GM18507 (cell line): ENCODE data around the gene PLXNA1.

ENCODE experiments used
- DNase-seq: peaks from one replicate; pipeline ENCODE4 v3.0.0; 2011; ENCODE audit warnings: low read depth; ENCODE audit not compliant: insufficient read length; ENCODE audit errors: extremely low spot score
- FAIRE-seq: peaks from 2 replicates; lab custom pipeline; 2011; peaks lifted over from hg19 to GRCh38; lab: Jason Lieb, UNC

Gene PLXNA1

DNA sequence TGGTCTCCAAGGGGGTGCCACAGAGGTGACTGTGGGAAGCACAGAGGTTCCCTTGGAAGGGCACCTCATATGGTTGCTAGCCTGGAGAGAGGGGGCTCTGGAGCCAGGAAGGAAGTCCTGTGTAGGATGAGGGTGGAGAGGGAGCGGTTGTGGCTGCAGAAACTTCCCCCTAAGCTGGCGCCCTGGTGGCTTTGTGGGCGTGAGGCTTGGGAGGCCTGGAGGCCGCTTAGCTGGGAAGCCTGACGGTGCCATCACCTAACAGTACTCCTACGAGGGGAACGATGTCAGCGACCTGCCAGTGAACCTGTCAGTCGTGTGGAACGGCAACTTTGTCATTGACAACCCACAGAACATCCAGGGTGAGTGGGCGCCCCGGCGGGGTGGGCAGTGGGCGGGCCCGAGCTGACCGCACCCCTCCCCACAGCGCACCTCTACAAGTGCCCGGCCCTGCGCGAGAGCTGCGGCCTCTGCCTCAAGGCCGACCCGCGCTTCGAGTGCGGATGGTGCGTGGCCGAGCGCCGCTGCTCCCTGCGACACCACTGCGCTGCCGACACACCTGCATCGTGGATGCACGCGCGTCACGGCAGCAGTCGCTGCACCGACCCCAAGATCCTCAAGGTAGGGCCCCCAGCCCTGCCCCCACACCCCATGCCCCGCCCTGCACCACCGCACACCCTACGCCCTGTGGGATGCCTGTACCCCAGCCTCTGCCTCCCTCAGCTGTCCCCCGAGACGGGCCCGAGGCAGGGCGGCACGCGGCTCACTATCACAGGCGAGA lies 31.0 kb downstream of the PLXNA1 start:
- no peak for FAIRE-seq
- no peak for DNase-seq

DNA sequence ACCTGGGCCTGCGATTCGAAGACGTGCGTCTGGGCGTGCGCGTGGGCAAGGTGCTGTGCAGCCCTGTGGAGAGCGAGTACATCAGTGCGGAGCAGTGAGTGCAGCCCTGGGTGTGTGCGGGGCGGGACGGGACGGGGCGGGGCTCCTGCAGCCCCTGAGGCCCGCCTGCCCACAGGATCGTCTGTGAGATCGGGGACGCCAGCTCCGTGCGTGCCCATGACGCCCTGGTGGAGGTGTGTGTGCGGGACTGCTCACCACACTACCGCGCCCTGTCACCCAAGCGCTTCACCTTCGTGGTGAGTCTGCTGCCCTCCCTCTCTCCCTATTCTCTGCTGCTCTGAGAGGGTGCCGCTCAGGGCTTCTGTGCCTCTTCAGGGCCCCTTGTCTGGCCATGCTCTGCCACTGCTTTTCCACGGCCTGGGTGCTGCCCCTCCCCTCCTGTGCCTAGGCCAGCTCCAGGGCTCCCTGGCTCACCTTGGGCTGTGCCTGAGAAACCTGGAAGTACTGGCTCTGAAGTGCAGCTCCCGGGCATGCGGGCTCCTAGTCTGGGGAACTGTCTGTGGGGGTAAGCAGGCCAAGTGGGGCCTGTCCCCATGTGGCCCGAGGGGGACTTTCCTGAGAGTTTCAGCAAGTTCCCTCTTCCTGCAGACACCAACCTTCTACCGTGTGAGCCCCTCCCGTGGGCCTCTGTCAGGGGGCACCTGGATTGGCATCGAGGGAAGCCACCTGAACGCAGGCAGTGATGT lies 31.8 kb downstream of the PLXNA1 start:
- no peak for FAIRE-seq

DNA sequence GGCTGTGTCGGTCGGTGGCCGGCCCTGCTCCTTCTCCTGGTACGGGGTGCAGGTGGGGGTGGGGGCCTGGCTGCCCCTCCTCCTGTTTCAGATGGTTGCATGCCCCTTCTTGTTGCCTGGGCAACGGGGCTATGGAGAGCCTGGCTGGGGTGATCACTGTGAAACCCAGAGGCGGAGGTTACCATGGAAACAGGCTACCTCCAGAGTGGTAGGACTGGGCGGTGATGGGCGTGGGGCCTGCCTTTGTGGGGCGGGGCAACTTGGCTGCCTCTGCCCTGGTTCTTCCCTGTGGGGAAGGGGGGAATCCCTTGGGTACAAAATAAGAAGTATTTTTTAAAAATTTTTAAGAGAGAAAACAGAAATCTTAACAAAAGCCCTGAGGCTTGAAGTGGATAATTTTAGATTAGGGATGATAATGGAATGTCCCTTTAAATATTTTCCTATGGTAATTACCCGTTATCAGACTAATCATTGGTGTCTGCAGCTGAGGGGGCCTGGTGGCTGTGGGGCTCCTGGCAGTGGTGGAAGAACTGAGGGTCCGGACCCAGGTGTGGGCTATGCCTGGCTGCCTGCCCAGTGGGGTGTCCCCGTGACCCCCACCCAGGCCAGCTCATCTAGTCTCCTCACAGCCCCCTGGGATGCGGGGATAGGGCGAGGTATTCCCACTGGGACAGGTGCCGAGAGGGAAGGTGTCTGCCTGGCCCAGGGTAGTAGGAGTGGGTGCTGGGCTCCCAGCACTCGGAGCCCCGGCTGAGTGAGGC lies 32.5 kb downstream of the PLXNA1 start:
- DNase-seq, result peak; percentile 54
- FAIRE-seq, result peak; percentile 69

More for the DNA sequence above, 31.8 kb downstream of the PLXNA1 start:
- DNase-seq, result no peak

DNA sequence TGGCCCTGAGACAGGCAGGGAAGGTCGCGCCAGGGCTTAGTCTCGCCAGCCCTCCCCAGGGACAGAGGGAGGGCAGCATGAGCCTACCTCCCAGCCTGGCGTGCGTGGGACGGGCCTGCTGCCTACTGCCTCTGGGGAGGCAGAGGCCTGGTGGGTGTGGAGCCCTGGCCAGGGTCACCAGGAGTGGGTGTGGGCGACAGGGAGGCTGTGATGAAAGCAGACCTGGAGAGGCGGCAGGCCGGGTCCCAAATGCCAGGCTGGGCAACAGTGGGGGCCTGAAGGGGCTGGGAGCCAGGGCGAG lies 33.1 kb downstream of the PLXNA1 start:
- DNase-seq (no peak), FAIRE-seq (no peak)

DNA sequence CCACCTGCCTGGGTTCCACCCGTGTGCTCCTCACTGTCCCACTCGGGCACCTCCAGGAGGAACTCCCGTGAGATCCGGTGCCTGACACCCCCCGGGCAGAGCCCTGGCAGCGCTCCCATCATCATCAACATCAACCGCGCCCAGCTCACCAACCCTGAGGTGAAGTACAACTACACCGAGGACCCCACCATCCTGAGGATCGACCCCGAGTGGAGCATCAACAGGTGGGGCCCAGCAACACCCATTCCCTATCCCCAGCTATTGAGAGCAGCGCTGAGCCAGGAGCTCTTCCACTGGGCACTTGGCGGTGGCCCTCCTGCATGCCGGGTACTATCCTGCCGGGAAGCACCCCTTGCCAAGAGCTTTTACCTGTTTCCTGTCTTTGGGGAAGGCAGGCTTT lies 33.5 kb downstream of the PLXNA1 start:
- no peak for DNase-seq

DNA sequence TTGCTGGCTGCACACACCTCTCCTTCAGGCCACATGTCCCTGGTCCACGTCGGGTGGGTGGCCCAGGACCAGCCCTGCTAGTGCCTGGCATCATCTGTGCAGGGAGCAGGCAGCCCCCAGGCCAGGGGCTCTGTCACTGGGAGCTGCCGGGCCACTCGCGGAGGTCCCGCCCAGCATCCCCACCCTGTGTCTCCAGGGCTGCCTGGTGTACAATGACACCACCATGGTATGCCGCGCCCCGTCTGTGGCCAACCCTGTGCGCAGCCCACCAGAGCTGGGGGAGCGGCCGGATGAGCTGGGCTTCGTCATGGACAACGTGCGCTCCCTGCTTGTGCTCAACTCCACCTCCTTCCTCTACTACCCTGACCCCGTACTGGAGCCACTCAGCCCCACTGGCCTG lies 34.3 kb downstream of the PLXNA1 start:
- FAIRE-seq, result no peak
- no peak for DNase-seq

More for the DNA sequence above, 33.5 kb downstream of the PLXNA1 start:
- no peak for FAIRE-seq

DNA sequence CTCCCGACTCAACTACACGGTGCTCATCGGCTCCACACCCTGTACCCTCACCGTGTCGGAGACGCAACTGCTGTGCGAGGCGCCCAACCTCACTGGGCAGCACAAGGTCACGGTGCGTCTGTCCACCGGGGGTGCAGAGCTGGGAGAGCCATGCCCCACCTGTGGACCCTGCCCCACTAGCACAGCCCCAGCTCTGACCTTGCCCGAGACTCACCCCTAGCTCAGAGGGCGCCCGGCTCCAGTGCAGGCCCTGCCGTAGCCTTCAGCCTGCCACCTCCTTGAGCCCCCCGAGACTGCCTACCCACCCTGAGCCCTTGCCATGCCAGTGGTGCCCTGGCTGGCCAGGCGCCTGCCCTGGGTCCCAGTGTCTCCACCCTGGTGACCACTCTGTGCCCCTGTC lies 34.9 kb downstream of the PLXNA1 start:
- no peak for FAIRE-seq
- no peak for DNase-seq

DNA sequence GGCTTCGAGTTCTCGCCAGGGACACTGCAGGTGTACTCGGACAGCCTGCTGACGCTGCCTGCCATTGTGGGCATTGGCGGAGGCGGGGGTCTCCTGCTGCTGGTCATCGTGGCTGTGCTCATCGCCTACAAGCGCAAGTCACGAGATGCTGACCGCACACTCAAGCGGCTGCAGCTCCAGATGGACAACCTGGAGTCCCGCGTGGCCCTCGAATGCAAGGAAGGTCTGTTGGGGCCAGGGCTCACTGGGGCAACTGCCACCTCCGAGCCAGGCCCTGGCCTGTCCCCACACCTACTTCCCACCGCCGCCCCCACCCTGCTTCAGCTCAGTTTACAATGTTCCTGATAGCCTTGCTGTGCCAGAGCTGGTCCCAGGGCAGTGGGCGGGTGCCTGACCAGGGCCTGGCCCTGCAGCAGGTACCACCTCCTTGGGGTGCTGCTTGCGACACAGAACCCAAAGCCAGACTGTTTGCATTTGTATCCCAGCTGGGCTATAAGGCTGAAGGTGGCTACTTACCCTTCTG lies 35.5 kb downstream of the PLXNA1 start:
- DNase-seq, result no peak
- FAIRE-seq, result no peak

DNA sequence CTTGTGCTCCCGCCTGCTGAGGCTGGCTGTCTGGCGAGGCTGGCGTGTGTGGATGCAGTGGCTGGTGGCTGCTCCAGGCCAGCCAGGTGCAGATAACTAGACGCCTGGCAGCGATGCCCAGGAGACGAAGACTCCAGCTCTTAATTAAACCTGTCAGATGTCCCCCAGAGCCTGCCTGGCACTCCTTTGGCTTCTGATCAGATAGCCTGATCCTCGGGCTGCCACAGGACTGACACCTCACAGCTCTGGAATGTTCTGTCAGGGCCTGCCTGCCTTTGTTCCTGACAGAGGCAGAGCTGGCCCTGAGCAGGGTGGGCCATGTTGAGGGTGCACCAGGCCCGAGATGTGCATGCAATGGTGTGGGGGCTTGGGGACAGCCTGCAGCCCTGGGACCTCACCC lies 36.5 kb downstream of the PLXNA1 start:
- DNase-seq, result no peak
- no peak for FAIRE-seq

DNA sequence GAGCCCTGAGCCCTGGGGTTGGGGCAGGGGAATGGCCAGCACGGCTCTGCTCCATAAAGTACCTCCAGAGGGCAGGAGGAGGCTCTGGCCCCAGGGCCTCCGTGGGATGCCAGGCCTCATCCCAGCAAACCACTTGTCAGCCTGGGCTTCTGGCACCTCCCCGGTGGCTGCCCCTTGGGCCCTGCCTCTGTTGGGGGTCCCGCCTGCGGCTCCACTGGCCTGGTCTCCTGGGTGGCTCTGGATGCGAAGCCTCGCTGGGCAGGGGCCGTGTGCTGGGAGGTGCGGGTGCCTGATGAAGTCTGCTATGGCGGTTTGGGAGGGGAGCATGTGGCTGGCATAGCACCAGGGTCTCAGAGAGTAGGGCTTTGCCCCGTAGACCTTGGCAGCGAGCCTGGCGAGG lies 37.6 kb downstream of the PLXNA1 start:
- no peak for DNase-seq
- FAIRE-seq, result no peak

DNA sequence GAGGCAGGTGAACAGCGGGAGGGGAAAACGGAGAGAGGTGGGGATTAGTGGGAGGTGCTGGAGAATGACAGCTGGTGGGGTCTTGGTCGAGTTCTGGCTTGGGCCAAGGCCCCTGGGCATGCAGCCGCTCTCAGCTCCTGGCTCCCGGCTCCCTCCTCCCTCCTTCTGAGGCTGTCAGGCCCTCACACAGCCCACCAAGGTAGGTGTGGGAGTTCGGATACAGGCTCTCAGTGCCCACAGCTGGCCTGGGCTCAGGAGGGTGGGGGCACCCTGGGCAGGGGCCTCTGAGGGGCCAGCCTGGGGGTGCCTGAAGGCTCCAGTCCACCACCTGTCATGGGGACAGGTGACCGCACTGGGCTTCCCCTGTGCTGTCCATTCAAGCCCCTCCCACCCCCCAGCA lies 39.9 kb downstream of the PLXNA1 start:
- DNase-seq (no peak), FAIRE-seq (no peak)

DNA sequence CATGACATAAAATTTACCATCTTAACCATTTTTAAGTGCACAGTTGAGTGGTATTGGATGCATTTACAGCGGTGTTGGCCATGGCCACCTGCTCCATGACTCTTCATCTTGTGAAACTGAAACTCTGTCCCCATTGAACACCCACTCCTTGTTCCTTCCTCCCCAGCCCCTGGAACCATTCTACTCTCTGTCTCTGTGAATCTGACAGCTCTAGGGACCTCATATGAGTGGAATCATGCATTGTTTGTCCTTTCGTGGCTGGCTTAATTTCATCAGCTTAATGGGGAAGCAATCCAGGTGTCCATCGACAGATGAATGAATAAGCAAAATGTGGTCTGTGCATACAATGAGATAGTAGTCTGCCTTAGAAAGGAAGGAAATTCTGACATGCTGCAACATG lies 42.5 kb downstream of the PLXNA1 start:
- FAIRE-seq (no peak), DNase-seq (no peak)

DNA sequence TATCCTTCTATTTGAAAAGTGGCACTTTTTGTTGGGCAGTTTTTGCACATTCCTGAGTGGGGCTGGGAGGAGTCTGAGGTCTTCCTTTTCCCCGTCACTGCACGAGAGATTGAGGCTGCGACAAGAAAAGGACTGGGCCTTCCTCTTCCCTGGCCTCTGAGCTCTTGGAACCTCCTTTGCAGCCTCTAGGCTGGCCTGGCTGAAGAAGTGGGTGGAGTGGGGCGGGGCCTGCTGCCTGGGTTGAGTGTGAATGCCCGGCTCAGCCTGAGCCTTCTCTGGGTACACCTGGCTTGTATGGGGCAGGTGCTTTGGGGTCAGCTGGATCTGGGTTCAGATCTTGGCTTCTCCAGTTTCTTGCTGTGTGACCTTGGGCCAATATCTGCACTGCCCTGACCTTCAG lies 43.1 kb downstream of the PLXNA1 start:
- FAIRE-seq, result no peak
- DNase-seq, result no peak

DNA sequence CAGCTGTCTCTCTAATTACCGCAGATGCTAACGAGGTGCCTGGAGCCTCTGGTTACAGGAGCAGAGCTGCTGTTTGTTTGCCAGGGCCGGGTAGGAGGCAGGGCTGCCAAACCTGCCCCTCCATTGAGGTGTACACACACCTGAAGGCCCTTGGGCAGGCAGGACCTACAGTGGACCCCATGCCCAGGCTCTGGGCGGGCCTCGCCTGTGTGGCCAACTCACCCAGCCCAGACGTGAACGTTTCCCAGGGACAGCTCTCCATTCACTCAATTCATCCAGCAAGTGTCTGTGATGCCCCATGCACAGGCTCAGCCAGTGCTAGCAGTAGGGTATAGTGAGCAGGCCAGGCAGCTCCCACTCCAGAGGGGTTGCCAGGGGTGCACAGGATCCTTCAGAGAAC lies 43.7 kb downstream of the PLXNA1 start:
- DNase-seq, result no peak
- no peak for FAIRE-seq

DNA sequence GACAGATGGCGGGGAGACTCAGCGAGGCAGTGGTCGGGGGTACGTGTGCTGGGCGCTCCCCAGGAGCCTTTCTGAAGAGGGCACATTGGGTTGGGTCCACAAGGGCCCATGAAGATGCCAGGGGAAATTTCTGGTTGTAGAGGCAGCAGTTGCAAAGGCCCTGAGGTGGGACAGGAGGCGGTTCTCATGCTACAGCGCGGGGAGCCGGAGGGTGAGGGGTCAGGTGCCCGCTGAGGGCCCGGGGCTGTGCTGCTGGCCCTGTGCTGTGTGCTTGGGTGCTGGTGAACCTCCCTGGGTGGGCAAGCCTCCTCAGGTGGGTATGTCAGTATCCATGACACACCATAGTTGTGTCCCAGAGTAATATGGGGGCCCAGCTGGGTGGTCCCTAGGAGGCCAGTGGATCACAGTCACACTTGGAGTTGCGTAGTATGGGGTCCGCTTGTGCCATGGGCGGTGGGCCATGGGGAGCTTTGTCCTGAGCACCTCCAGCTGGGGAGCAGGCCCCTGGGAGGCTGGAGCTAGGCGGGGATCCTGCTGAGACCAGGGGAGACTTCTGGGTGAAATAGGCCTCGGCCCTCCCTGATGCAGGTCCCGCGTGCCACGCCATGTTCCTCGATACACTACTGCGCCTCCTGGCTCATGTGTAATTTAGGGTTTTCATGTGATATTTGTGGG lies 44.3 kb downstream of the PLXNA1 start:
- DNase-seq, result no peak
- no peak for FAIRE-seq

DNA sequence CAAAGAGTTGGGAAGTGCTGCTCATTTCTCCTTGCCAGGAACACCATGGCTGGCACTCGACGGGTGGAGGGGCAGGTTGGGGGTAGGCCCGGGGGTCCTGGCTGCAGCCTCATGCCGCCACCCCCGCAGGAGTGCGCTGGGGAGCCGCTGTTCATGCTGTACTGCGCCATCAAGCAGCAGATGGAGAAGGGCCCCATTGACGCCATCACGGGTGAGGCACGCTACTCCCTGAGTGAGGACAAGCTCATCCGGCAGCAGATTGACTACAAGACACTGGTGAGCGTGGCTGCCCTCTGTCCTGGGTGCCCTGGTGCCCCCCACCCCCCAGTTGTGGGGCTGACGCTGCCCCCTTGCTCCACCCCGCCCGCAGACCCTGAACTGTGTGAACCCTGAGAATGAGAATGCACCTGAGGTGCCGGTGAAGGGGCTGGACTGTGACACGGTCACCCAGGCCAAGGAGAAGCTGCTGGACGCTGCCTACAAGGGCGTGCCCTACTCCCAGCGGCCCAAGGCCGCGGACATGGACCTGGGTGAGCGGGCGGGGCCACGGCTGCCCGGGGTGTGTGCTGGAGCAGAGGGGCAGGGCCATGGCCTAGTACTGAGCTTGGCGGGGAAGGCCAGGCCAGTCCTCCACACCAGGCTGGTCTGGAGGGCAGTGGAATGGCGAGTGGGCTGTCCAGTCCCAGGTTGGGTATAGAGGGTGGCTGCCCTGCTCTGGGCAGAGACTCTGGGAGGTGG lies 45.1 kb downstream of the PLXNA1 start:
- no peak for FAIRE-seq

DNA sequence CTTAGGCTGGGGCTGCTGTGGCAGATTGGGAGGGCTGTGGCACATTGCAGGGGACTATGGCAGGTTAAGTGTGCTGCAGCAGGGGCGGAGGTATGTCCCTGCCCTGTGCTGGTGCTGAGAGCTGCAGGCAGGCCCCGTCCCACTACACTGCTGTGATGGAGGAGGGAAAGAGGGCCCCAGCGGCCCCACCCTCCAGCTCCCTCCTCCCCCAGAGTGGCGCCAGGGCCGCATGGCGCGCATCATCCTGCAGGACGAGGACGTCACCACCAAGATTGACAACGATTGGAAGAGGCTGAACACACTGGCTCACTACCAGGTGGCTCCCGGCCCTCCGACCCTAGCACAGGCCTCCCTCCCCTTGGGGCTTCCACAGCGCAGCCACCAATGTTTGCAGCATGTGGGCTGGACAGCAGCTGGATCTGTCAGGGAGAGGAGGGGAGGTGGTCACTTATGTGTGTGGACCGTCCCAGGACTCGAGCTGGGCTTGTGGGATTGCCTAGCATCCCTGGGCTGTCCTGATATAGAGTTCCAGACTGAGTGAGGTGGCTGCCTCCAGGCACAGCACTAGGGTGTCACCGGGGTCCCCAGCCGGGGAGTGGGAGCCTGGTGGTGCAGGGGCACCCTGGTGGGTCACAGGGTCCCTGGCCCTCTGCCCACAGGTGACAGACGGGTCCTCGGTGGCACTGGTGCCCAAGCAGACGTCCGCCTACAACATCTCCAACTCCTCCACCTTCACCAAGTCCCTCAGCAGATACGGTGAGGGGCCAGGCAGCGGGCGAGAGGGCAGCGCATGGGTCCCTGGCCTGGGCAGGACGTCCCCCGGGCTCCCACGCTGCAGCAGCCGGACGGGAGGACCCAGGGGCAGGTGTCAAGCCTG lies 46.1 kb downstream of the PLXNA1 start:
- no peak for DNase-seq
- no peak for FAIRE-seq

More for the DNA sequence above, 45.1 kb downstream of the PLXNA1 start:
- DNase-seq, result no peak
